ENCODE results near the gene TFAP2C.

The TFAP2C gene

GRCh38 chr20:56628873-56629463 is at the start of gene TFAP2C:
TSS of gene TFAP2C (plus strand) at chr20:56629306. CDS start at chr20:56629545, 239 bp downstream.
- DNase-seq (ENCODE audit: low read depth in 2 of 2): peak in 1 of 2 experiments; percentile 32

- DNase-seq (ENCODE audit: low read depth in 2 of 2): no peak
These were observed 48.9 kb upstream of the TFAP2C start for GRCh38 chr20:56580226-56580625.

GRCh38 chr20:56581701-56582100 is 47.4 kb upstream of the TFAP2C start:
- no peak for DNase-seq (ENCODE audit: low read depth in 2 of 2)

- DNase-seq (ENCODE audit: low read depth in 2 of 2): no peak
These were observed 46.6 kb upstream of the TFAP2C start for GRCh38 chr20:56582542-56582941.

GRCh38 chr20:56584916-56585315 is 44.2 kb upstream of the TFAP2C start:
- DNase-seq (ENCODE audit: low read depth in 2 of 2): no peak

- DNase-seq (ENCODE audit: low read depth in 2 of 2): no peak
These were observed 41.6 kb upstream of the TFAP2C start for GRCh38 chr20:56587307-56588041.

- no peak for DNase-seq (ENCODE audit: low read depth in 2 of 2)
These were observed 40.1 kb upstream of the TFAP2C start for GRCh38 chr20:56588996-56589395.

- DNase-seq (ENCODE audit: low read depth in 2 of 2): no peak
These were observed 39.5 kb upstream of the TFAP2C start for GRCh38 chr20:56589633-56590032.

GRCh38 chr20:56590888-56591287 is 38.2 kb upstream of the TFAP2C start:
- no peak for DNase-seq (ENCODE audit: low read depth in 2 of 2)

- no peak for DNase-seq (ENCODE audit: low read depth in 2 of 2)
These were observed 36.9 kb upstream of the TFAP2C start for GRCh38 chr20:56592211-56592610.

- no peak for DNase-seq (ENCODE audit: low read depth in 2 of 2)
These were observed 36.3 kb upstream of the TFAP2C start for GRCh38 chr20:56592817-56593216.

GRCh38 chr20:56595746-56596475 is 33.2 kb upstream of the TFAP2C start:
- no peak for DNase-seq (ENCODE audit: low read depth in 2 of 2)

- no peak for DNase-seq (ENCODE audit: low read depth in 2 of 2)
These were observed 27.9 kb upstream of the TFAP2C start for GRCh38 chr20:56601166-56601565.

GRCh38 chr20:56604673-56605072 is 24.4 kb upstream of the TFAP2C start:
- DNase-seq (ENCODE audit: low read depth in 2 of 2): no peak

GRCh38 chr20:56605261-56605996 is 23.7 kb upstream of the TFAP2C start:
- no peak for DNase-seq (ENCODE audit: low read depth in 2 of 2)

GRCh38 chr20:56606174-56606945 is 22.7 kb upstream of the TFAP2C start:
- no peak for DNase-seq (ENCODE audit: low read depth in 2 of 2)

- no peak for DNase-seq (ENCODE audit: low read depth in 2 of 2)
These were observed 21.9 kb upstream of the TFAP2C start for GRCh38 chr20:56607061-56607704.

- no peak for DNase-seq (ENCODE audit: low read depth in 2 of 2)
These were observed 20.7 kb upstream of the TFAP2C start for GRCh38 chr20:56608376-56608775.

GRCh38 chr20:56609321-56609720 is 19.8 kb upstream of the TFAP2C start:
- no peak for DNase-seq (ENCODE audit: low read depth in 2 of 2)

GRCh38 chr20:56610098-56610497 is 19.0 kb upstream of the TFAP2C start:
- DNase-seq (ENCODE audit: low read depth in 2 of 2): no peak

GRCh38 chr20:56614196-56614595 is 14.9 kb upstream of the TFAP2C start:
- no peak for DNase-seq (ENCODE audit: low read depth in 2 of 2)

Measured in stimulated activated CD4-positive, alpha-beta T cell treated with anti-CD3 and anti-CD28 coated beads, Interleukin-12 subunit alpha, Interleukin-12 subunit beta, amount 100 ng/mL, for 24 hours (primary cell).